OCI-LY3 (cell line): ENCODE data around the gene CERT1.

ENCODE experiments used
- H2AFZ ChIP-seq: fragments of 200-600, 300-600 bp; shearing (Covaris generic); 2 replicates; pipeline ENCODE4 v1.6.0; 2014; ENCODE audit warnings: antibody characterized with exemption, low read depth, low read length
- H3K27ac ChIP-seq: fragments of 200-600, 300-600 bp; sonication (generic); 2 replicates; pipeline ENCODE4 v1.5.1; 2014; ENCODE audit warnings: mild to moderate bottlenecking, low read length, moderate library complexity, mixed read lengths
- H3K27me3 ChIP-seq: fragments of 200-600, 300-600 bp; sonication (generic); 2 replicates; pipeline ENCODE4 v1.6.1; 2014; ENCODE audit warnings: low read depth, low read length, mixed read lengths
- H3K36me3 ChIP-seq: fragments of 200-600, 300-600 bp; sonication (generic); replicated peaks from 2 replicates; pipeline ENCODE3; 2014; ENCODE audit warnings: low read depth, low read length, mixed read lengths
- H3K4me1 ChIP-seq: fragments of 300-600, 200-600 bp; sonication (generic); 2 replicates; pipeline ENCODE4 v1.6.1; 2014; ENCODE audit warnings: low read length, mixed read lengths
- H3K4me2 ChIP-seq: fragments of 200-600, 300-600 bp; sonication (generic); 2 replicates; pipeline ENCODE4 v1.6.1; 2014; ENCODE audit warnings: low read length, mixed read lengths
- H3K4me3 ChIP-seq: fragments of 300-600, 200-600 bp; sonication (generic); 2 replicates; pipeline ENCODE4 v1.5.1; 2014; ENCODE audit warnings: antibody characterized with exemption, mild to moderate bottlenecking, low read length, moderate library complexity
- H3K79me2 ChIP-seq: fragments of 300-600, 200-600 bp; shearing (Covaris generic); 2 replicates; pipeline ENCODE4 v1.6.1; 2014; ENCODE audit warnings: mild to moderate bottlenecking, low read length, mixed read lengths
- H3K9ac ChIP-seq: fragments of 300-600, 200-600 bp; shearing (Covaris generic); 2 replicates; pipeline ENCODE4 v1.6.0; 2014; ENCODE audit warnings: mild to moderate bottlenecking, low read length, moderate library complexity
- H3K9me3 ChIP-seq: fragments of 200-600, 300-600 bp; shearing (Covaris generic); 2 replicates; pipeline ENCODE4 v1.6.1; 2014; ENCODE audit warnings: low read length, mixed read lengths; ENCODE audit not compliant: insufficient read depth
- H4K20me1 ChIP-seq: fragments of 200-600, 300-600 bp; sonication (generic); 2 replicates; pipeline ENCODE4 v1.6.1; 2016; ENCODE audit warnings: low read length, mixed read lengths; ENCODE audit not compliant: insufficient read depth
- CTCF ChIP-seq: fragments of 200-600, 300-600 bp; sonication (generic); IDR thresholded peaks from 2 replicates; pipeline ENCODE4 v1.5.1; 2014; ENCODE audit warnings: antibody characterized with exemption, low read length, low read depth
- EZH2phosphoT487 ChIP-seq: fragments of 200-600 bp; shearing (Covaris generic); IDR thresholded peaks from 2 replicates; pipeline ENCODE4 v1.6.1; 2018; ENCODE audit warnings: antibody characterized with exemption, mixed run types, low read depth

CERT1 gene

GRCh38 chr5:75356719-75357118 lies 154.7 kb downstream of the CERT1 start:
- Histone ChIP-seq H3K9me3 (no peaks in the 10 kb centered on the region), H3K36me3 (peaks cover 70% of the 10 kb centered on the region), H3K9ac (no peak overlapping the region), H3K4me3 (no peak overlapping the region), H3K4me2 (no peak overlapping the region), H4K20me1 (peaks cover 6% of the 10 kb centered on the region; the same call in 1 of the 2 replicates), H3K4me1 (0 out of 2 replicates have a peak, but pooled peaks cover 2% of the 10 kb centered on the region), H3K27me3 (no peaks in the 10 kb centered on the region), H3K79me2 (peaks cover 9% of the 10 kb centered on the region), H3K27ac (no peak overlapping the region), H2AFZ (no peak overlapping the region)
- TF ChIP-seq CTCF (no peak), EZH2phosphoT487 (no peak)

- Histone ChIP-seq H3K27ac (no peak overlapping the region), H4K20me1 (peaks cover 11% of the 10 kb centered on the region), H2AFZ (no peak overlapping the region), H3K4me2 (no peak overlapping the region), H3K27me3 (no peaks in the 10 kb centered on the region), H3K36me3 (peaks cover 71% of the 10 kb centered on the region), H3K4me3 (no peak overlapping the region), H3K79me2 (peaks cover 11% of the 10 kb centered on the region), H3K4me1 (0 out of 2 replicates have a peak, but pooled peaks cover 2% of the 10 kb centered on the region), H3K9ac (no peak overlapping the region), H3K9me3 (no peaks in the 10 kb centered on the region)
- TF ChIP-seq CTCF (no peak), EZH2phosphoT487 (no peak)
Observed at GRCh38 chr5:75355236-75355635, 156.2 kb downstream of the CERT1 start.

GRCh38 chr5:75351139-75351926 lies 160.1 kb downstream of the CERT1 start:
- H3K4me3 ChIP-seq, result no peak overlapping the region
- no peak overlapping the region for H3K4me2 ChIP-seq
- peaks cover 19% of the 10 kb centered on the region for H4K20me1 ChIP-seq
- no peak overlapping the region for H3K27ac ChIP-seq
- H2AFZ ChIP-seq, result no peak overlapping the region
- no peaks in the 10 kb centered on the region for H3K27me3 ChIP-seq
- peaks cover 74% of the 10 kb centered on the region for H3K36me3 ChIP-seq
- 0 out of 2 replicates have a peak, but pooled peaks cover 2% of the 10 kb centered on the region for H3K4me1 ChIP-seq
- H3K9me3 ChIP-seq, result no peaks in the 10 kb centered on the region
- peaks cover 34% of the 10 kb centered on the region for H3K79me2 ChIP-seq
- no peak for TF ChIP-seq EZH2phosphoT487
- no peak for TF ChIP-seq CTCF
- H3K9ac ChIP-seq, result no peak overlapping the region

- H3K27me3 ChIP-seq, result no peaks in the 10 kb centered on the region
- H3K9ac ChIP-seq, result no peak overlapping the region
- H3K9me3 ChIP-seq, result no peaks in the 10 kb centered on the region
- no peak for TF ChIP-seq CTCF
- no peak for TF ChIP-seq EZH2phosphoT487
- H4K20me1 ChIP-seq, result peaks cover 19% of the 10 kb centered on the region
- peaks cover 74% of the 10 kb centered on the region for H3K36me3 ChIP-seq
- peaks cover 46% of the 10 kb centered on the region for H3K79me2 ChIP-seq
- H3K27ac ChIP-seq, result no peak overlapping the region
- H3K4me2 ChIP-seq, result no peak overlapping the region
- H3K4me3 ChIP-seq, result no peak overlapping the region
- no peak overlapping the region for H2AFZ ChIP-seq
- no peaks in the 10 kb centered on the region for H3K4me1 ChIP-seq
Observed at GRCh38 chr5:75349663-75350062, 161.8 kb downstream of the CERT1 start.
